Caco-2 (cell line): ENCODE data around the gene VKORC1. TPM values are rescaled to one million over a fixed set of nuclear protein-coding genes. Genes with fewer than 3 reads are reported as not detected.

Source experiments
- BruUV-seq: library from RNA; stranded (reverse); fragments of 400-500 nt; replicated peaks from 2 replicates; lab custom pipeline; 2021; lab: Mats Ljungman, UMichigan
- CTCF ChIA-PET: fragments of 300-600 bp; sonication (Branson Sonifier 250); formaldehyde crosslinking; loops from one replicate; lab custom pipeline; 2022; ENCODE audit warnings: antibody characterized with exemption; lab: Charles Lee
- POLR2A ChIA-PET: fragments of 300-600 bp; sonication (Branson Sonifier 250); formaldehyde crosslinking; loops from one replicate; lab custom pipeline; 2022; ENCODE audit warnings: antibody characterized with exemption; lab: Charles Lee
- DNase-seq, 2 experiments: peaks; one replicate each; pipeline versions ENCODE4 v3.0.0 to v3.0.0-alpha.2; 2020 to 2022
- H3K27me3 ChIP-seq: replicated peaks from 2 replicates; pipeline ENCODE4 v1.6.0; 2011; ENCODE audit warnings: low read length; ENCODE audit not compliant: control insufficient read depth, insufficient read depth
- H3K36me3 ChIP-seq: 2 replicates; pipeline ENCODE4 v1.5.1; 2011; ENCODE audit warnings: low read length; ENCODE audit not compliant: control insufficient read depth, insufficient read depth
- H3K4me1 ChIP-seq: fragments of 250-450 bp; sonication (Bioruptor Pico); 2 replicates; pipeline ENCODE4 v1.5.1; 2020; ENCODE audit warnings: mild to moderate bottlenecking
- H3K4me3 ChIP-seq: 2 replicates; pipeline ENCODE4 v1.5.1; 2011; ENCODE audit warnings: low read depth, mild to moderate bottlenecking, control low read depth, low read length
- H3K9me3 ChIP-seq: fragments of 250-450 bp; sonication (Bioruptor Pico); 2 replicates; pipeline ENCODE4 v1.5.1; 2020; ENCODE audit warnings: mild to moderate bottlenecking, moderate library complexity
- H3K27ac Mint-ChIP-seq: one replicate; pipeline ENCODE4 v1.8.0; 2022; ENCODE audit warnings: mixed read lengths; ENCODE audit not compliant: unreplicated experiment
- H3K27me3 Mint-ChIP-seq: one replicate; pipeline ENCODE4 v1.8.0; 2022; ENCODE audit warnings: mixed read lengths; ENCODE audit not compliant: insufficient read depth, unreplicated experiment
- H3K36me3 Mint-ChIP-seq: one replicate; pipeline ENCODE4 v1.8.0; 2022; ENCODE audit warnings: mild to moderate bottlenecking, mixed read lengths; ENCODE audit not compliant: insufficient read depth, unreplicated experiment
- H3K4me1 Mint-ChIP-seq: one replicate; pipeline ENCODE4 v1.8.0; 2022; ENCODE audit warnings: low read depth, mixed read lengths; ENCODE audit not compliant: unreplicated experiment
- H3K4me3 Mint-ChIP-seq: one replicate; pipeline ENCODE4 v1.8.0; 2022; ENCODE audit warnings: mild to moderate bottlenecking, moderate library complexity, mixed read lengths; ENCODE audit not compliant: unreplicated experiment
- H3K9me3 Mint-ChIP-seq: one replicate; pipeline ENCODE4 v1.8.0; 2022; ENCODE audit warnings: mixed read lengths; ENCODE audit not compliant: unreplicated experiment
- CTCF ChIP-seq, 2 experiments: fragments of 200-600 bp in 1 of 2; IDR thresholded peaks; 1 replicate in 1 of 2; 2 replicates in 1 of 2; pipeline versions ENCODE4 v1.5.1 to v1.8.0; 2011 to 2022; ENCODE audit warnings: antibody characterized with exemption in 1 of 2, control low read depth in 1 of 2, inconsistent platforms in 1 of 2, low read depth in 1 of 2, low read length in 1 of 2, mild to moderate bottlenecking in 1 of 2, moderate library complexity in 1 of 2; ENCODE audit not compliant: insufficient read depth in 1 of 2, severe bottlenecking in 1 of 2, unreplicated experiment in 1 of 2
- intact Hi-C: fragments of 100-400 bp; cut with micrococcal nuclease; formaldehyde crosslinking; loops from one replicate; pipeline ENCODE4 v1.10.0; 2022; ENCODE audit not compliant: unreplicated experiment
- total RNA-seq: library from RNA; stranded (reverse); gene quantifications from 2 replicates; pipeline ENCODE4 v1.2.3, GENCODE V29; 2022

Gene VKORC1
- total RNA-seq, 1 experiment from 2014 or later: 61.3 TPM

DNA sequence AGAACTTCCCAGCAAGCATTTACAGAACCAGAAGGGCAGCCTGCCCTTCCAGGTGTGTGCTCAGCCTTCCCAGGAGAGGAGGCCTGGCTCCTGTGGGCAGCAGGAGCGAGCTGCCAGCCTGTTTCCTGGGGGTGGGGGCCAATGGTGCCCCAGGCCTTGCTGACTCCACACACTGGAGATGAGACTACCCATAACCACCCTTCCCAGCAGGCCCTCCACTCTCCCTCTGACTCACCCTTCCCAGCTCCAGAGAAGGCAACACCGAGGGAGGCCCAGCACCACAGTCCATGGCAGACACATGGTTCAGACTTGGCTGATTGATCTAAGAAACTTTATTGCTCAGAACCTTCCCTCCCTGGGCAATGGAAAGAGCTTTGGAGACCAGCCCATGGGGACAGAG lies 4.1 kb downstream of the VKORC1 start:
- no TSS peak for BruUV-seq
- peaks cover 13% of the 10 kb centered on the region for H3K36me3 Mint-ChIP-seq
- H3K27me3 Mint-ChIP-seq: no peaks in the 10 kb centered on the region
- H3K36me3 ChIP-seq: no peaks in the 10 kb centered on the region; the same call in 1 of the 2 replicates
- intact Hi-C loops: no loop called here
- no peak overlapping the region for H3K4me3 ChIP-seq
- peaks cover 9% of the 10 kb centered on the region for H3K4me1 Mint-ChIP-seq
- no peaks in the 10 kb centered on the region for H3K9me3 Mint-ChIP-seq
- CTCF ChIA-PET: no interaction called here
- POLR2A ChIA-PET: no interaction called here
- no peaks in the 10 kb centered on the region for H3K4me1 ChIP-seq
- no peak for DNase-seq
- H3K4me3 Mint-ChIP-seq: no peak overlapping the region
- no peak for TF ChIP-seq CTCF (IDR thresholded peaks at IDR 0.05; ENCODE audit: insufficient read depth in 1 of 2, low read depth in 1 of 2, low read length in 1 of 2, severe bottlenecking in 1 of 2, unreplicated experiment in 1 of 2)
- no peak overlapping the region for H3K27ac Mint-ChIP-seq
- no peaks in the 10 kb centered on the region for H3K27me3 ChIP-seq
- no peaks in the 10 kb centered on the region for H3K9me3 ChIP-seq

GRCh38 chr16:31089199-31089598 lies 5.4 kb downstream of the VKORC1 start:
- BruUV-seq: no TSS peak
- ChIA-PET POLR2A (no interaction called here), CTCF (no interaction called here)
- H3K27me3 Mint-ChIP-seq: no peaks in the 10 kb centered on the region
- TF ChIP-seq CTCF (IDR thresholded peaks at IDR 0.05; ENCODE audit: insufficient read depth in 1 of 2, low read depth in 1 of 2, low read length in 1 of 2, severe bottlenecking in 1 of 2, unreplicated experiment in 1 of 2): no peak
- H3K4me3 Mint-ChIP-seq: no peak overlapping the region
- Histone ChIP-seq H3K27me3 (no peaks in the 10 kb centered on the region), H3K36me3 (no peaks in the 10 kb centered on the region; the same call in 1 of the 2 replicates), H3K9me3 (no peaks in the 10 kb centered on the region), H3K4me3 (no peak overlapping the region), H3K4me1 (no peaks in the 10 kb centered on the region)
- no peak for DNase-seq
- no peaks in the 10 kb centered on the region for H3K9me3 Mint-ChIP-seq
- peaks cover 5% of the 10 kb centered on the region for H3K4me1 Mint-ChIP-seq
- no peak overlapping the region for H3K27ac Mint-ChIP-seq
- intact Hi-C loops: no loop called here
- peaks cover 15% of the 10 kb centered on the region for H3K36me3 Mint-ChIP-seq

DNA sequence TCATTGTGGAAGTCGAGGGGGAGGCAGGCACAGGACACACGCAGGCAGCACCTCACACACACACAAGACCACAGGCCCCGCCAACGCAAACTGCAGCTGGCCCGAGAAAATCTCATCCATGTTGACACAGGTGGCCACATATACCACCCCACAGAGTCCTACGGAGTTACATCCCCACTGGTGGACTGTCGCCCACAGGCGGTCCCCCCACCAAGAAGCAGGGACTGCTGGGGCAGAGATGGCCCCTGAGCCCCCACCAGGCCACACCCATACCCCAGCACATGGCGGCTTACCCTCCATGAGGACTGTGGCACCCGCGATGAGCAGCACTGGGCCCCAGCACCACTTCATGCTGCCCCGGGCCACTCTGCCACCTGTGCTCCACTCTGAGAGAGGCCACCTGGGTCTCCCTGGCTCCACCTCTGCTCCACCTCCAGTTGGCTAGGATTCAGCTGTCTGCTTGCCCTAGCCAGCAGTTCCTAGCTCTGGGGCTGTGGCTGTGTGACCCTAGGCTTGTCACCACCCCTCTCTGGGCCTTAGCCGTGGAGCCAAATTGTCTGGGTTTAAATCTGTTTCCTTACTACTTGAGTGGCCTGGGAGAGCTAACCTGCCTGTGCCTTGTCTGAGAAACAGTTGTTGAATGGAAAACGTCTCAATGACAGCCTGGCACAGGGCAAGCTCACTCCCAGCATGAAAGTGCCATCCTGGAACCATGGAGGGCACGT lies 6.0 kb downstream of the VKORC1 start, which contains the start of gene PRSS53:
TSS of gene PRSS53 (minus strand) at position 485 of the 725 bp plus-strand sequence. CDS start at position 351, 134 bp downstream.
- POLR2A ChIA-PET: no interaction called here
- Mint-ChIP-seq H3K4me3 (no peak within 1 kb of the TSS), H3K36me3 (peaks cover 19% of the 10 kb centered on the region), H3K9me3 (no peaks in the 10 kb centered on the region), H3K4me1 (no peaks in the 10 kb centered on the region), H3K27ac (no peak within 1 kb of the TSS), H3K27me3 (no peaks in the 10 kb centered on the region)
- no peaks in the 10 kb centered on the region for H3K9me3 ChIP-seq
- no peak for TF ChIP-seq CTCF (IDR thresholded peaks at IDR 0.05; ENCODE audit: insufficient read depth in 1 of 2, low read depth in 1 of 2, low read length in 1 of 2, severe bottlenecking in 1 of 2, unreplicated experiment in 1 of 2)
- no peaks in the 10 kb centered on the region; the same call in 1 of the 2 replicates for H3K36me3 ChIP-seq
- H3K27me3 ChIP-seq: no peaks in the 10 kb centered on the region
- DNase-seq: no peak
- CTCF ChIA-PET: no interaction called here
- no peak within 1 kb of the TSS for H3K4me3 ChIP-seq
- no TSS peak for BruUV-seq
- intact Hi-C loops: no loop called here
- no peaks in the 10 kb centered on the region for H3K4me1 ChIP-seq
